Measurements from ENCODE around the gene RUFY1.

GRCh38 chr5:179509845-179510244, 40.5 kb upstream of the RUFY1 start:
- TF ChIP-seq POLR2AphosphoS5 (IDR thresholded peaks at IDR 0.05; ENCODE audit: borderline replicate concordance, low read depth, low read length) = no peak
- TF ChIP-seq EZH2 (IDR thresholded peaks at IDR 0.05) = no peak

All from SK-N-MC (cell line).